HG03558 (cell line): Measurements from ENCODE around the gene HBA1.
"Not testable (repeated sequence)": the region's sequence is repeated elsewhere in the genome, so short reads cannot be mapped to it uniquely, and the experiment has no call there.

Experiments used
- ATAC-seq: cut with Tn5 transposase; IDR thresholded peaks from one replicate; pipeline ENCODE4 v1.9.1; 2021; ENCODE audit warnings: moderate number of reproducible peaks; ENCODE audit not compliant: unreplicated experiment; ENCODE audit errors: extremely low read depth

HBA1 gene

DNA sequence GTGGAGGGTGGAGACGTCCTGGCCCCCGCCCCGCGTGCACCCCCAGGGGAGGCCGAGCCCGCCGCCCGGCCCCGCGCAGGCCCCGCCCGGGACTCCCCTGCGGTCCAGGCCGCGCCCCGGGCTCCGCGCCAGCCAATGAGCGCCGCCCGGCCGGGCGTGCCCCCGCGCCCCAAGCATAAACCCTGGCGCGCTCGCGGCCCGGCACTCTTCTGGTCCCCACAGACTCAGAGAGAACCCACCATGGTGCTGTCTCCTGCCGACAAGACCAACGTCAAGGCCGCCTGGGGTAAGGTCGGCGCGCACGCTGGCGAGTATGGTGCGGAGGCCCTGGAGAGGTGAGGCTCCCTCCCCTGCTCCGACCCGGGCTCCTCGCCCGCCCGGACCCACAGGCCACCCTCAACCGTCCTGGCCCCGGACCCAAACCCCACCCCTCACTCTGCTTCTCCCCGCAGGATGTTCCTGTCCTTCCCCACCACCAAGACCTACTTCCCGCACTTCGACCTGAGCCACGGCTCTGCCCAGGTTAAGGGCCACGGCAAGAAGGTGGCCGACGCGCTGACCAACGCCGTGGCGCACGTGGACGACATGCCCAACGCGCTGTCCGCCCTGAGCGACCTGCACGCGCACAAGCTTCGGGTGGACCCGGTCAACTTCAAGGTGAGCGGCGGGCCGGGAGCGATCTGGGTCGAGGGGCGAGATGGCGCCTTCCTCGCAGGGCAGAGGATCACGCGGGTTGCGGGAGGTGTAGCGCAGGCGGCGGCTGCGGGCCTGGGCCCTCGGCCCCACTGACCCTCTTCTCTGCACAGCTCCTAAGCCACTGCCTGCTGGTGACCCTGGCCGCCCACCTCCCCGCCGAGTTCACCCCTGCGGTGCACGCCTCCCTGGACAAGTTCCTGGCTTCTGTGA lies at the start of gene HBA1:
Gene HBA1 (plus strand): TSS at position 204 of the 906 bp plus-strand sequence. CDS start 37 bp downstream, at position 241.
- not testable (repeated sequence) for ATAC-seq

DNA sequence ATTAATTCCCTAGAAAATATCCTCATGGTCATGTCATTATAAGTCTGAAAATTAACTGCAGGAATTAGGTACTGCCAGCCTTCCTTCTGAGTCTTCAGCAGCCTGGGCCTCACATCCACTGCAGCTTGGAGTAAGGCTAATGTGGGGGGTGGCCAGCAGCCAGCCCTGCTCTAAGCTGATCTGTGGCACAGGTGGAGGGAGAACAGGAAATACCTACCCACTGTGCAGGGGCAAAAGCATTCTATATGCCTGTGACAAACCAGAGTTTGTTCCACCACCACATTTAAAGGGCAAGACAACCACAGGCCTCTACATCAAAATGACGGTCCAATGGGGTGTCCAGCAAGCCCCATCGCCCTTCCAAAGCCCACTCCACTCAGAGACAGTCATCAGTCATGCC lies 47.4 kb upstream of the HBA1 start:
- ATAC-seq = no peak

DNA sequence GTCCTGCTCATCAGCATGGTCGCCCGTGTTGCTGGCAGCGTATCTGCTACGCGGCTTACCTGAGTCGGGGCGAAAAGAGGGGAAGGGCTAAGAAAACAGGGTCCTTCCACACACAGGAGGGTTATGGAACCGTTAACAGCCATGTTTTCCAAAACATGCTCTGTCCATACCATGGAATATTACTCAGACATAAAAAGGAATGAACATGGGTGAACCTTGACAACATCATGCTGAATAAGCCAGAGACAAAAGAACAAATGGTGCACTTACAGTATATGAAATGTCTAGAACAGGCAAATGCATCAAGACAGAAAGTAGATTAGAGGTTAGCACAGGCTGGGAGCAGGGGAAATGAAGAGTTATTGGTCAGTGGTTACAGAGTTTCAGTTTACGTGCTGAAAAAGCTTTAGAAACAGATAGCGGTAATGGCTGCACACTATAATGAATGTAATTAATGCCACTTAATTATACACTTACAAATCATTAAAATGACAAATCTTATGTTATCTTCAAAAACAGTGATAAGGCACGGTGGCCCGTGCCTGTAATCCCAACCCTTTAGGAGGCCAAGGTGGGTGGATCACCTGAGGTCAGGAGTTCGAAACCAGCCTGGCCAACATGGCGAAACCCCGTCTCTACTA lies 45.8 kb upstream of the HBA1 start:
- no peak for ATAC-seq

DNA sequence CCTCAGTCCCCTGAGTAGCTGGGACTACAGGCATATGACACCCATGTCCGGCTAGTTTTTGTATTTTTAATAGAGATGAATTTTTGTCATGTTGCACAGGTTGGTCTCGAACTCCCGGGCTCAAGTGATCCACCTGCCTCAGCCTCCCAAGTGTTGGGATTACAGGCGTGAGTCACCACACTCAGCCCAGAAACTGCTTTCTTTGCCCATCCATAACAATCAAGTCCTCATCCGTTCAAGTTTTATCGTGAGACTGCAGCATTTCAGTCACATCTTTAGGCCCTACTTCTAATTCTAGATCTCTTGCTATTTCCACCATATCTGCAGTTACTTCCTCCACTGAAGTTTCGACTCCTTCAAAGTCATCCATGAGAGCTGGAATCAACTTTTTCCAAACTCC lies 44.4 kb upstream of the HBA1 start:
- ATAC-seq = no peak

DNA sequence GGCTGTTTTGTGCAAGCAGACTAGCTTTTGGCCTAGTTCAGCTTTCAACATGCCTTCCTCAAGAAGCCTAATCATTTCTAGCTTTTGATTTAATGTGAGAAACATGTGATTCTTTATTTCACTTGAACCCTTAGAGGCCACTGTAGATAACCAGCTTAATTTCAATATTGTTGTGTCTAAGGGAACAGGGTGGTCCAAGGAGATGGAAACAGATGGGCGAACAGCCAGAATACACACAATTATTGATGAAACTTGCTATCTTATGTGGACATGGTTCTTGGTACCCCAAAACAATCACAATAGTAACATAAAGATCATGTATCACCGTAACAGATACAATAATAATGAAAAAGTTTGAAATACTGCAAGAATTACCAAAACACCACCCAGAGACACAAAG lies 42.8 kb upstream of the HBA1 start:
- no peak for ATAC-seq

DNA sequence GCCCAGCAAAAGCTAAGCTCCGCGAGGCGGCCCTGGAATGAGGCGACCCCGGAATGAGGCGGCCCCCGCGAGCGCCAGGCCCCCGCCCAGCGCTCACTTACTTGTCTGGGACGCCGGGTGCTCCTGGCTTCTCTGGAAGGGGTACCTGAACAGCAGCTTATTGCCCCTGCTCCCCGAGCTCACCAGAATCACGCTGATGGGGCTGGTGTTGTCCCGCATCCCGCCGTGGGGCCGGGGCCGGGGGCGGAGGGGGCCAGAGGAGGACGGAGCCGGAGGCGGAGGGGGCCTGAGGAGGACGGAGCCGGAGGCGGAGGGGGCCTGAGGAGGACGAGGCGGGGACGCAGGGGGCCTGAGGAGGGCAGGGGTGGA lies 38.4 kb upstream of the HBA1 start:
- ATAC-seq = no peak

DNA sequence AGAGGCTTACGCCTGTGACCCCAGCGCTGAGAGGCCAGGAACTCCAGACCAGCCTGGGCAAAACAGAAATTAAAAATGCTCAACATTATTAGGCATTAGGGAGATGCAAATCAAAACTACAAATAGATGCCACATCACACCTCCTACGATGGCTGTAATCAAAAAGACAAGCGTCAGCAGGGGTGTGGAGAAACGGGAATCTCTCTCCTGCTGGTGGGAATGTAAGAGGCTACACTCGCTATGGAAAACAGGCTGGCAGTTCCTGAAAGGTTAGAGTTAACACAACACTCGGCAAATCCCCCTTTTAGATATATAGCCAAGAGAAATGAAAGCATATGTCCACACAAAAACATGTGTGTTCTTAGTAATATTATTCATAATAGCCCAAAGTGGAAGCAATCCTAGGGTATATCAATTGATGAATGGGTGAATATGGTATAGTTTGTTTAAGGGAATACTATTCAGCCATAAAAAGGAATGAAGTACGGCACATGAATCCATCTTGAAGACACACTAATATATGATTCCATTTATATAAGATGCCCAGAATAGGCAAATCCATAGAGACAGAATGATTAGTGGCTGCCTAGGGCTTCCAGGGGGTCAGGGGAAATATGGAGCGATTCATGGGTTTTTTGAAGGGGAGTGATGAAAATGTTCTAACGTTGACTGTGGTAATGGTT lies 36.2 kb upstream of the HBA1 start:
- ATAC-seq = no peak

DNA sequence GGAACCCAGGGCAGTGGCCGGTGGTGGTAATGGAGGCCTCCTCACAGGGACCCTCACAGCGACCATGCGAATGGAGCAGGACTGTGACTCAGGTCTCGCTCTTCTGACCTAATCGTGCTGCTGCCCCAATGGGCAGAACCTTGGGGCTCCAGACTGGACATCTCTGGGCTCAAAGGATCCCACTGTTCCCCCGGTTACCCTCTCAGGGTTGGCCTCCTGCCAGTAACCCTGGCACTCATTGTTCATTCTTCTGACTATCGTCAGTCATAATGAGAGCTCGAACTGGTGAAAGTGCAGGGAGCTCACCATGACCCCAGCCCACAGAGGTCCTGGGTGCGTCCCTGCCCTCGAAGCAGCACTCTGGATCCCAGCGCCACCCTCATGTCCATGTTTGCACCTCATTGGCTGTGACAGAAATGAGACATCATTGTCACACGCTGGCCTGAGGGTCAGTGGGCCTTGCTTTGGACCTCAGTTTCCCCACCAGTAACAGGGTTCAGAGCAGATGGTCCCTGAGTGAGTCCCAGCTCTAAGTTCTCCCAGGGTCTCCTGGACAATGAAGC lies 34.0 kb upstream of the HBA1 start:
- no peak for ATAC-seq

DNA sequence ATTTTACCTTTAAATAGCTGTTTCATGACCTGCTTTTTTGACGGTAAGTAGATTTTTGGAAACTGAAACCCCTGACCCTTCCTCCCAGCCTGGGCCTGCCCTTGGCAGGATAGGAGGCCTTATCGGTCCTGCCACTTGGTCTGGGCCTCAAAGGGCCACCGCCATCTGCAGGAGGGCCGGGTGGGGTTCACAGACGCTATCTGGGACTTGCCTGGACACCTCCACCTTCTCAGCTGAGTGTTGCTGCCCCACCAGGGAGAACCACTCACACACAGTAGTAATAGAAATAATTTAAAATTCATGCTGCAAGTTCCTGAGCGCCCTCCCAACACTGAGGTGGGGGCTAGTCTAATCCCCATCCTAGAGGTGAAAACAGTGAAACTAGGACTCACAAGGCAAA lies 33.4 kb upstream of the HBA1 start:
- ATAC-seq = no peak

DNA sequence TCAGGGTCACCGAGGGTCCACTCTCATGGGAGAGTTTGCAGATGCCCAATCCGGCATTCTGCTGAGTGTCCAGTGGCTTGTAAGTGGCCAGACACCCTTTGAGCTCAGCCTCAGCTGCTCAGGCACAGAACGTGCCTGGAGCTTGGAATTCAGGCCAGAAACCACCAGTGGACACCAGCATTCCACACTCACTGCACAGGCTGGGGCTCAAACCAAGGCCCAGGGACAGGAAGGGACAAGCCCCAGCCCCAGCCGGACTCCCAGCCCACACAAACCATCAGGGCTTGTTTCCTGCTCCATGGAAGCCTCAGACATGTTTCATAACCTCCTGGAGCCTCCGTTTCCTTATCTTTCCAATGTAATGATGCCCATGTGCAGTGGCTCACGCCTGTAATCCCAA lies 33.0 kb upstream of the HBA1 start:
- no peak for ATAC-seq

DNA sequence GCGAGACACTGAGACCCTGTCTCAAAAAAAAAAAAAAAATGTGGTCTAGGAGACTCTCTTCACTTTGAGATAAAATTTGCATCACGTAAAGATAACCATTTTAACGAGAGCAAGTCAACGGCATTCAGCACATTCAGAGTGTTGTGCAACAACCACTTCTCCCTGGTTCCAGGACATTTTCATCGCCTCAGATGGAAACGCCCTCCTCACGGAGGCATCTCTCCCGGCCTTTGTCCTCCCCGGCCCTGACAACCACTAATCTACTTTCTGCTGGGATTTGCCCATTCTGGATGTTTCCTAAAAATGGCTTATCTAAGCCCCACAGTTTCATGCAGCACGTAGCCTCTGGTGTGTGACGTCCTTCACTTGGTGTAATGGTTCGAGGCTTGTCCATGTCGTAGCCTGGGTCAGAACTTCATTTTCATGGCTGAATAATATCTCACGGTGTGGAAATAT lies 31.7 kb upstream of the HBA1 start:
- ATAC-seq = no peak

DNA sequence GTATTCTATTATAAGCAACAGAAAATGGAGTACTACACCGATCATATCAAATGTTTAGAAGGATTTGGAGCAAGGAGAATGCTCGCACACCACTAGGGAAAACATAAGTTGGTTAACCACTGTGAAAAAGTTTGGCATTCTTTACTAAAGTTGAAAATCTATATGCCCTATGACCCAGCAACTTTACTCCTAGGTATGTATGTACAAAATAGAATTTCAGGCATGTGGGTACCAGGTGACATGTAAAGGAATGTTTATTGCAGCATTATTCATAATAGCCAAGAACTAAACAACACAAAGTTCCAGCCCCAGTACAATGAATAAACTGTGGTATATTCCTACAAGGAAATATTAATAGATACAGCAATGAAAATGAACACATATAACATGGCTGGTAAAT lies 29.8 kb upstream of the HBA1 start:
- no peak for ATAC-seq

DNA sequence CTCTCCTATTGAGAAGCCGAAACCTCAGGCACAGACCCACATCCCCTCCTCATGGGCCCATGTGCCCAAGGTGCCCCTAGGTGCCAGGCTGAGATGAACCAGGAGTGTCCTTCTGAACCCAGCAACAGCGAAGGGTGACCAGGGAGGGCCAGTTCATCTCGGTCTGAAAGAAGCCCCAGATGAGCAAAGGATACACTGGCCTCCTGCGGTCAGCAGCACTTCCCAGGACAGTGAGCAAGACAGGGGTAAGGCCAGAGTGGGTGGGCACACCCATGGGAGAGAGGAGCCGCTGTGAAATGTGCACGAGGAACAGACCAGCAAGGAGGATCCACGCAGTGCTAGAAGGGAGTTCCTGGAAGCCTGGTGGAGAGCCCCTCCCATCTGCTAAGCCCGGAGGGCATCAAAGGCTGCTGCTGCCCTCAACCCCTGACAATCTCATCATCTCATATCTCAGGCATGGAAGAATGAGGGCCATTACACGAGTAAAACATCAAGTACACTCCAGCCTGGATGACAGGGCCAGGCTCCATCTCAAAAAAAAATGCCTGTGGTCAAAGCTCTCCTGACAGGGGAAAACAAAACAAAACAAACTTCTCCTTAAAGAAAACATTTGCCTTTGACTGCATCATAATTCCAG lies 27.3 kb upstream of the HBA1 start:
- ATAC-seq = no peak

DNA sequence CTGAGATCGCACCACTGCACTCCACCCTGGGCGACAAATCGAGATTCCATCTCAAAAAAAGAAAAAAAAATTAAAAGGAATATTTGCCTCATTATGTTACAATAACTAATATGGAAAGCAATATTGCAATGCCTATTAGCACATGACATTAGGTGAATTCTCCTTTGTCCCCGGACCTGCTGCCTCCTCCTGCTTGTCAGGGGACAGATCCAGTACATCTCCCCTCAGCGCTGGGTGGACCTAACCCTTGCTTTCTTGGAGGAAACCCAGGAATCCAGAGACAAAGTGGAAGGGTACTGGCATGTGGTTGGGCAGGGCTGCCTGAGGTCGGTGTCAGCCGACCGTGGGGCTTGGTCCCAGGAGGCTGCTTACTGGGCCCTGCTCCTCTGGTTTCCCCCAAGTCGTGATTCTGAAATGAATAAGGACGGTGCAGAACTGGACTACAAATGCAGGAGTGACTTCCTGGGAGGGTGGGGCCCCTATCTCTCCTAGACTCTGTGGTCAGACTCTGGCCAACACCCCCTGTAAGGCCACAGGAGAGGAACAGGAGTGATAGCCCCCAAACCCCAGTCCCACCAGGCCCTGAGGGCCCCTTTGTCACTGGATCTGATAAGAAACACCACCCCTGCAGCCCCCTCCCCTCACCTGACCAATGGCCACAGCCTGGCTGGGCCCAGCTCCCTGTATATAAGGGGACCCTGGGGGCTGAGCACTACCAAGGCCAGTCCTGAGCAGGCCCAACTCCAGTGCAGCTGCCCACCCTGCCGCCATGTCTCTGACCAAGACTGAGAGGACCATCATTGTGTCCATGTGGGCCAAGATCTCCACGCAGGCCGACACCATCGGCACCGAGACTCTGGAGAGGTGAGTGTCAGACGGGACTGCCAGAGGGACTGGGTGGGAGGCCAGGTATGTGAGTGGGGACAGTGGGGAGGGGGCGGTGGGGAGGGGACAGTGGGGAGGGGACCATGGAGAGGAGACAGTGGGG lies 24.0 kb upstream of the HBA1 start, which contains the start of gene HBZ:
Gene HBZ (plus strand): TSS at position 504 of the 988 bp plus-strand sequence. CDS start 266 bp downstream, at position 770.
- no peak for ATAC-seq

DNA sequence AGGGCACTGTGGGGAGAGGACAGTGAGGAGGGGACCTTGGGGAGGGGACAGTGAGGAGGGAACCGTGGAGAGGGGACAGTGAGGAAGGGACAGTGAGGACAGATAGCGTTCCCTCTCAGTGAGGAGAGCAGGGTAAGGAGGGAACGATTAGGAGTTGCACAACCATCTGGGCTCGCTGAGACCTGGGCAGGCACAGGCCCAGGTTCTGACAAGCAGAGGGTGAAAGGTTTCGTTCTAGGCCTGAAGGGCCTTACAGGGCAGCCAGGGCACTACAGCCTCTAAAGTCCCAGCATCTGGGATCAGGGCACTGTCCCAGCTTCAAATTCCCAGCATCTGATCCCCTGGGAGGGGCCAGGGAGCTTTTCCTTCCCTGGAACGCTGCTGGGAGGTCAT lies 23.4 kb upstream of the HBA1 start:
- not testable (repeated sequence) for ATAC-seq

DNA sequence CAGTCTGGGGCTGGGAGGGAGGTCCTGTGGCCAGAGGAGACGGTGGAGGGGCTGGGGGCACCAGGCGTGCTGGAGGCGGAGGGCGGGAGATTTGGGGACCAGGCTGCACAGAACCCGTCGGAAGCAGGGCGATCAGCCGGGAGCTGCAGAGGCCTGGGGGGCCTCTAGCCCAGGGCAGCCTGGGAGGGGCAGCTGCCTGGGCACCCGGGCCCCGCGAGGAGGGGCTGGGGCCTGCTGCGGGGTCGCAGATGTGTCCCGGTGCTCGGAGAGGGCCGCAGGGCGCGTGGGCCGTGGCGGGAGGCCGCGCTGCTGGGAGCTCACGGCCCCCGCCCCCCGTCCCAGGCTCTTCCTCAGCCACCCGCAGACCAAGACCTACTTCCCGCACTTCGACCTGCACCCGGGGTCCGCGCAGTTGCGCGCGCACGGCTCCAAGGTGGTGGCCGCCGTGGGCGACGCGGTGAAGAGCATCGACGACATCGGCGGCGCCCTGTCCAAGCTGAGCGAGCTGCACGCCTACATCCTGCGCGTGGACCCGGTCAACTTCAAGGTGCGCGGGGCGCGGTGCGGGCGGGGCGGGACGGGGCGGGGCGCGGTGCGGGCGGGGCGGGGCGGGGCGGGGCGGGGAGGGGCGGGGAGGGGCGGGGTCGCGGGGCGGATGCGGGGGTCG lies 22.8 kb upstream of the HBA1 start:
- not testable (repeated sequence) for ATAC-seq

DNA sequence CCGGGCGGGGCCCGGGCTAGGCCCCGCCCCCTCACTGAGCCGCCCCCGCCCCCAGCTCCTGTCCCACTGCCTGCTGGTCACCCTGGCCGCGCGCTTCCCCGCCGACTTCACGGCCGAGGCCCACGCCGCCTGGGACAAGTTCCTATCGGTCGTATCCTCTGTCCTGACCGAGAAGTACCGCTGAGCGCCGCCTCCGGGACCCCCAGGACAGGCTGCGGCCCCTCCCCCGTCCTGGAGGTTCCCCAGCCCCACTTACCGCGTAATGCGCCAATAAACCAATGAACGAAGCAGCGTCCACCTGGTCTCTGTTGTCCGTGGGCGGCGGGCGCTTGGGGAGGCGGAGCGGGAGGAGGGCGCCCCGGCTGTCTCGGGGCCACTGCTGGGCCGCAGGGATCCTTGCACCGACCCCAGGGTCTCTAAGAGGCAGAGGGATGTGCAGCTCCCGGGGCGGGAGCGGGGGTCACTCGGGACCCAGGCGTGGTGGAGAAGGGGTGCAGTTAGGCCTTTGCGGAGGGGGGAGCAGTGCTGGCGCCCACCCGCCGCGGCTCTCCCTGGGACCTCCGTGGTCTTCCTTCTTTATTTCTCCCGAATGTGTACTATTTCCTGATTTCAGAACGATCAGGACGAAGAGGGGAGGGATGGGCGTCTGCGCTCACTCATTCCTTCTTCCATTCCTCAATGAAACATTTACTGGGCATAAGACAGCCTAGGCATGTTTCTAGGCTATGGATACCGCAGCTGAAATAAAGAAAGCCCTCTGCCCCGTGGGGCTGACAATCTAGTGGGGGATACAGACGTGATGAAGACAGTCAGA lies 22.1 kb upstream of the HBA1 start:
- no peak for ATAC-seq

DNA sequence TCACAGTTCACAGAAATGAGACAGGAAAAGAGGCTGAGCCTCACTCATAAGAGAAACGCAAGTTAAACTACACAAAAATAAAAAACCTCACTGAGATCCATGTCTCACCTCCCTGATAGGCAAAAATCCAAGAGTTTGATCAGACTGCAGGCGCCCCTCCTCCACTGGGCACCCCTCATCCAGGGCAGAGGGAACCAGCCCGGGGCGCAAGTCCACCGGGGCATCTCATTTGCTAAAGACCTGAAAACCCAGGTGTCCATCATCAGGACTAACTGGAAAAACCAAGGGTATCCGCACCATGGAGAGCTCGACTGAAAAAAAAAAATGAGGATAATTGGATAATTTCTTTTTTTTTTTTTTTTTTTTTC lies 21.5 kb upstream of the HBA1 start:
- no peak for ATAC-seq
